CD4-positive, alpha-beta T cell treated with Interleukin-4 for 4 hours (primary cell): ENCODE results near the gene CNTNAP5.

Experiments
- DNase-seq: peaks from one replicate; pipeline ENCODE4 v3.0.0-alpha.2; 2020

The CNTNAP5 gene

DNA sequence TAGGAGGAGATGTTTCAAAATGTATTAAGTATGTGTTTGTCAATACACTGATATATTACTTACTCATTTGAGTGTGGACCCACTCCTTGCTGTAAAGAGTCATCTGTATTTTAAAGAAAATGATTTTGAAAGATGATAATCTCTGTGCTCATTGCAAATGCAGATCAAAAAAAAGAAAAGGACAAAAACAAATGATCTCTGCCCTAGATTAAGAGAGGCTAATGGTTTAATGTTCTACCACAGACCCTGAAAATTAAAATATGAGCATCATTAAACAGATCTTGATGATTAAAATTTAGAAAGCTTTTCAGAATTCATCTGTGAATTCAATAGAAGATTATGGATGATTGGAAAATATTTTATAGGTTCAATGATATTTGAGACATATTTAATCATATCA, 136.5 kb downstream of the CNTNAP5 start:
- no peak for DNase-seq

DNA sequence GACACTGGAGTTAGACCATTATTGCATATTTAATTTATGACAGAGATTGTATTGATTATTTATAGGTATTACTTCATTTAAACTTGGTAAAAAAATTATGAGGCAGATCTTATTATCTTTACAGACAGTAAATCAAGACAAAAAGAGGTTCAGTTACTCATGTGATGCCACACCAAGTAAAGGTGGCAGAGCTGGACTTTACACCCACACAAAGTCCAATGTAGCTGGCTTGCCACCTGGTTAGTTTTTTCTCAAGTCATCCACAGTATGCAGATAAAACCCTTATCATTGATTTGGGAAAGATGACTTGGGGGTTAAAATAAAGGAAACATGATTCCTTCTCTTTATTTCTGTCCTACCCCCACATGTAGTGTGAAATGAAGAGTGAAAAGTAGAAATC, 137.2 kb downstream of the CNTNAP5 start:
- no peak for DNase-seq

DNA sequence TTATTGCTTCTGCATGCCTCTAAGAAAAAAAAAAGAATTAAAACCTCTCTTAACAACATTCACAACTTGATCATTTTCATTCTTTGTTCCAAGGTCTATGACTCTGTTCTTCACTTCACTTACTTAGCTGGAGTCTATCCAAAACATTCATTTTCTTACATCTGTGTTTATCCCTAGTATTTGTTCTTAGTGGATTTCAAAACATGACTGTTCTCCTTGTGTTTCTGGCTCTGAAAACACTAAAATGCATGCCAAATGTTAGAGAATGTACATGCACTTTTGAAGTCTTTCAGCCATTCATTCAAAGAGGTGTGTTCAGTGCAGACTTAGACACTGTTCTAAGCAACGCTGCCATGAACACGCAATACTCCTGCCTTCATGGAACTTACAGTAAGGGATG, 138.8 kb downstream of the CNTNAP5 start:
- DNase-seq = no peak

DNA sequence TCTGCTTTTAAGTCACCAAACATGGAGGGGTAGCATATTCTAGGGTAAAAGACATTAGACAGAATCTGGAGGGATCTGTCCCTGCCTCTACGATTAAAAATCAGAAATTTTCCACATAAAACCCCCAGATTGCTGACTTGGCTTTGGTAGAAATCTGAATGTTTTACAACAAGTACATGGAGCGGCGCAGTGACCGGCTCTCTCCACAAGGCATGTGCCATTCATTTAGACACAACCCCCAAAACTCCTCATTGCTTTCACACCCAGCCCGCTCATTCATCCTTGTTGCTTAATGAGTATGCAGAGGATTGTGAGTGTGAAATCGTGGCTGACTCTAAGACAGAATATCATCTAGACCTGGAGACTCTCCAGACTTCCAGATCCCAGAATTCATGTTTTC, 140.6 kb downstream of the CNTNAP5 start:
- no peak for DNase-seq

DNA sequence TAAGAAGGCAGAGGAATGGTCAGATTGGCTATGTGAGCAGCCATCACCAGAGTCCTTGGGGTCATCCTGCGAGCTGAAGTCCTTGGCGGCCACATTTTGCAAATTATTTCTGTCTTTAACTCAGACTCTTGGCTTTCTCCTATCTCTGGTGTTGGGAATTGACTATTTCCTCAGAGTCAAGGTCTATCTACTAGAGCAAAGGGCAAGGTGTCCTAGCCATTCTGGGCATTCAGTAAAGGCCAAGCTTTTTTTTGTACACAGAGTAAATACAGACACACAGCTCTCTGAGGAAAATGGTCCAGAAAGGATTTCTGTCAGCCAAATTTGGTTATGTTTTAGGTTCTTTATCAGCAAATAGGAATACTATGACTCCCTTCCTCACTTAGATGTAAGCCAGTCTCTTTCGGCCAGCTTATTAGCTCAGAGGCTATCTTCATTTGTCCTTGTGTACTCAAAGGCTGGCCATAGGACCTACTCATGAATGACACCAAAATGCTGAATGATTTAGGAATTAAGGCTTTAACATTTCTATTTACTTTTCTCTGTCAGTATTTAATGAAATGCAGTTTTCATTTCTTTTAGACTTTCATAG, 146.5 kb downstream of the CNTNAP5 start:
- no peak for DNase-seq

DNA sequence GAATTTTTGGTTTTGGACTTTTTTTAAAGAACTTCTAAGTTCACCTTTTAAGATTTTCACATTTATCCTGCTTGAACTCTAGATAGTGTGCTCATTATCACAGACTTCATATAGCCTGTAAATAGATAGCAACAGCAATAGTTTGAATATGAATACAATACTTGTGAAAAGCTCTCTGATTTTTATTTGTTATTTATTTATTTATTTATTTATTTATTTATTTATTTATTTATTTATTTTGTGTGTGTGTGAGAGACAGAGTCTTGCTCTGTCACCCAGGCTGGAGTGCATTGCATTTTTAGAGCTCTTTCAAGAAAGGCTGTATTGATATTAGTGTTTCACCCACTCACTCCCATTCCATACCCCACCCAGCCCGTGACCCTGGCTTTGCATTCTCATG, 153.6 kb downstream of the CNTNAP5 start:
- no peak for DNase-seq

DNA sequence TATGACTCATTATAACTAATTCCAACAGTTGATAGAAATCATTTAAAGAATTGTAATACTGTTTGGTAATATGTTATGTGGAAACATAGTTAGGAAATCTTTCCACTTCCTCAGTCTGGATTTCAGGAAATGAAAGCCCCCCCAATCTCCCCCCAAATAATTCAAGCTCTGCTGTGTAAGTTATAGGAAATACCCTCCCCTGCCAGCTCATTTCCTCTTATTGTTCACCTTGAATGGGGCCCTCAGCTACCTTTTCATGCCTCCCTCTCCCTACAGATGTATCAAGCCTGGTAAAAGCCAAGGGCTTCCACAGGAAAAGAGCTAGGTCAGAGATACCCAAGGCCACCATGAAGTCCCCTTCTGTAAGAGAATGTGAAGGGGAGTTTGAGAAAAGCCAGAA, 155.5 kb downstream of the CNTNAP5 start:
- no peak for DNase-seq

DNA sequence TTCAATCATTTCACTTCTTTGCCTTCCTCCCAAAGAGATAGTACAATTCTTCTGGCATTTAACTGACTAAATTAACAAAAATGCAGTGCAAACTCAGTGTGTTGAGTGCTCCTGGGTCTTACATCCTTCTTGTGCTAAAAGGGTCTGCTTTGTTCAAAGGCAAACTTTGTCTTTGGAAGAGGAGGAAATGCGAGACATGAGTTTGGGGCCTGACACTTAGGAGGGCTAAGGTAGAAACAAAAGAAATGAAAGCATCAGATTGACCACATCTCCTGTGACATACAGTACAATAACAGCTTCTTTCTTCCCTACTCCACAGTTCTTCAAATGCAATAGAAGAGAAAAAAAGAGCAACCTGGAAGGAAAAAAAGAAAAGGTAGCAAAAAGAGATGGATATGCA, 161.7 kb downstream of the CNTNAP5 start:
- no peak for DNase-seq

DNA sequence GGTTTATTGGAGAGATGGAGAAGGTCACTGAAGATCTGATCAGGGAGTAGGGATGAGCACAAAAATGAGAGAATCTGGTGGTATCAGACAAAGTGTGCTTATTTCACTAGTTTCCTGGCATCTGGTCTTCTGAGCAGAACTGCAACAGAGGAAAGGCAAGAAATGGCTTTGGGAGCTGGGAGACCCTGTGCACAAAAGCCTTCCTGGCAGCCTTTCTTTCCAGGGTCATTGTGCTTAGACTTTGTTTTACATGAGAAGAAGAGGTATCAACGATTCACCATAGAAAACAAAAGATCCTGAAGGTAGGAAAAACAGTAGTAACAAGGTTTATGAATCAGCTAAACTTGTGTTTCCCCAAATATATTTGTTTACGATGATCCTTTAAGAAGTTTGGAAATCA, 162.9 kb downstream of the CNTNAP5 start:
- no peak for DNase-seq

DNA sequence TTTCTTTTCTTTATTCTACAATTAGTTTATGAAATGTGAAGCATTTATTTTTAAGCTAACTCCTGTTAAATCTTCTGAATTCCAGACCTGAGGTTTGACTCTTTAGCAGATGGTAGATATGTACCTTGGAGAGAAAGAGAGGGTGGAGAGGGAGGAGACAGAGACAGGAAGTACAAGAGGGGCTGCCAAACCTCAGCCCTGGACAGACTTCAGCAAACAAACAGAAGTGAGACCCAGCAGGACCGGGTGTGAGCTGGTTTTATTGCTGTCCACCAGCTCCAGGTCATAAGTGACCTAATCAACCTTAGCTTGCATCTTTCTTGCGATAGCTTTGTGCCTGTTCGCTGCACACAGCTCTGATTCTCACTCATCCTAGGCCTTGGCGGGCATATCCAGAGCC, 168.6 kb downstream of the CNTNAP5 start:
- no peak for DNase-seq

DNA sequence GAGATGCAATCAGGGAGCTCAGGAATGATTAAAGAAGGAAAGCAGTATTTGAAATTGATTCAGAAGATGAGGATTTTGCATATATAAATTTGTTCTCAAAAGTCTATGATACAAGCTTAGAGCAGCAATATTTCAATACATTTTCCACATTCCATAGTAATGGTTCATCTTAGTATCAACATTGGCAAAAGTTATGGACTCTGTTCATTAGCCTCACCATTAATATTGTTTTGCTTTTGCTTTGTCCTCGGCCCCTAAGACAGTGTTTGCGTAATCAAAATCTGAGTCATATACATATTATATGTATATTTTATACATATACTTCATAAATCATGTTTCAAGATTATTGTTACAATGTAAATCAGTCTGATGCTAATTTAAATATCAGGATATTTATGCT, 176.6 kb downstream of the CNTNAP5 start:
- no peak for DNase-seq

DNA sequence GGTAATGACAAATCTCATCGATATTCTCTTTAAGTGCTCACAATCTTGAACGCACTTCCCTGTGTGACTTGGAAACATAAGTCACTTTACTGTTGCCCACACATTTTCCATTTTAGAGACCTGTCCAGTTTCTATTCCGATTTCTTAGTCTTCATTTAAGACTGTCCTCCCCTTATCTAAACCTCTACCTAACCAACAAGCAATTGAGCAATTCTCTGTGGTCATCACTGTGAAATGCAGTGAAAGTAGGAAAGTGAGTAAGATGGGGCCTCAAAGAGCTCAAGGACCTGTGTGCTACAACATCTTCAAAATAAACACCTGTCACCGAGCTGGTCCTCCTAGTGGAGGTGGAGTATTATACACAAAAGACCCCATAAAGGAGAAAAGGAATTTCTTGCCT, 184.4 kb downstream of the CNTNAP5 start:
- no peak for DNase-seq

DNA sequence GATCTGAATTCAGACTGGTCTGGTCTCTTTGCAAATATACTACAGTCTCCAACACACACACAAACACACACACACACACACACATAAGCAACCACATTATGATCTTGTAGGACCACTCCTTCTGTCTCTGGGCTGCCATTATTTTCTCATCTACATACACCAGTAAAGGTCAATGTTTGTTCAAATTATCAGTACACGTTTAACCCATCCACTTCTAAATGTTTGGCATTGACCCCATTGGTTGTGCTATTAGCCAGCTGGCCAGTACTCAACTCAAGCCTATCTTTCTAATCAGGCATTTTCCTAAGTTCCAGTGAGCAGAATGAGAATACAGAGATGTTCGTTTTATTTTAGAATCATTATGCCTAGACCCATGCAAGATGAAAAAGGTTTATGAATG, 186.4 kb downstream of the CNTNAP5 start:
- DNase-seq = no peak

DNA sequence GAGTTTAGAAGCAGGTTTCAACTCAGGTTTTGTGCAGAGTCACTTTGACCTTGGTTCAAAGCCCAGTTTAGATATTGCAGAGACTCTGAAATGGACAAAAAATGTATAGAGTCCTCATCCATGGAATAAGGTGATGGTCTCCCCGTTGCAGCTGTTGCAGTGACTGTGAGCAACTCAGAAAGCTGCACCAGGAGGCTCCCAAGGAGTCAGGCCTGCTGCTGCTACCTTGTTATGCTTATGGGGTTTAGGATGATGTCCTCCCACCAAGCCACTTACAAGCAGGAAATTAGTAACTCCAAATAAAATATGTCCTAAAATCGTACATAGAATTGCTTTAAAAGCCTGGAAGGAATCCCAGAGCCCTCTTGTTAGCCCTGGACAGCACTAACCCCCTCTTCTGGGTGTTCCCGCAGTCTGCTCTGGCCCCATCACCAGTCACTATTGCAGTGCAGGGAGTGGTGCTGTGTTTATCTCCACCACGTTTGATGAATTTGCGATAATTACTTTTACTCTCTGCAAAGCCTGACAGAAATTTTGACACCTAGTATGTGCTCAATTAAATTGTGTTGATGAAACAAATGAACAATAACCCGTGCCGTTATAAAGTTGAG, 189.0 kb downstream of the CNTNAP5 start:
- DNase-seq = no peak

DNA sequence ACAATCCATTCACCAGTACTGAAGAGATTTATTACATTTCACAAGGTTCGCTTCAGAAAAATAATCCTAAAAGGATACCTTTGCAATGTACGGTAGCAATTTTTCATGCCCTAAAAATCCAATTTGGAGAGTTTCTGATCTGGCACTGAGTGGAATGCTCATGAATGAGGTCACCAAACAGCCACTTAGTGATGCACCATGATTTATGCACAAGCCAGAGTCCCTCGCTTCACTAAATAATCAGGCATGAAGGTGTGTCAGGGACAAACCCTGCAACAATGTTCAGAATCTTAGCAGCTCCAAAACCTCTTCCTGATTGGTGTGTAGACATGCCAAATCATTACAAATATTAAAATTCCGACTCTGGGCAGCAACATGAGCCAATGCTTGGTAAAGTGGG, 221.1 kb downstream of the CNTNAP5 start:
- no peak for DNase-seq

DNA sequence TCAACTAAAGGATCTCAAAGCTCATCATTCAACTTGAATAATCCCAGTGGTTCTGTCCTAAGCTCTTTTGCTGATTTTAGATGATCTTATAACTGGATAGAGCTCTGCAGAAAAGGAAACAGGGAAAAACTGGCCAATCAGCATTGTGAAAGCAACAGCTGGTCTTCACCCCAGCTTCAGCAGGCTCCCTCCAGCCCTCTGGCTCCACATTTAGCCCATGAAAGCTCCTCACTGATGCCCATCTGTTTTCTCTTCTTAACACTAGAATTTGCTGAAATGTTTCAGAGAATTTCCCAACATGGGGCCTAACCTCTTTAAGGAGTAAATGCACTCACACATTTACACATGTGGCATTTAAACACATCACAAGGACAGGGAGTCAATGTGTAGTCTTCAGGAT, 223.3 kb downstream of the CNTNAP5 start:
- DNase-seq = no peak

DNA sequence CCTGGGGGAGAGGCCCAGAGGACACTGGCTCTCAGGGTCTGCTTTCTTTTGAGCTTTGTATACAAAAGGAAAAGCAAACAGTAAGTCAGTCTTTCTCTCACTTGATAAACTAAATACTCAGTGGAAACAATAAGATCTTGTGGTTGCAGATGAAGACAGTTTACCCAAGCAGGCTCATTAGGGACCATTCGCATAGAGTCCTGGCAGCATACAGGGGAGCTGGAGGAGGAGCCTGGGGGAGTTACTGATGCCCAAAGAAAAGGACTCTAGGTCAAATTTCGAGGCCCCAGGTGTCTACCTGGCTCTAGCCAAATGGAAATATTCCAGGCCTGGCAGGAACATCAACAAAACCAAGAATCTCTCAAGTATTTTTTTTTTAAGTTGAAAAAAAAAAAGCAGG, 225.3 kb downstream of the CNTNAP5 start:
- DNase-seq = no peak

DNA sequence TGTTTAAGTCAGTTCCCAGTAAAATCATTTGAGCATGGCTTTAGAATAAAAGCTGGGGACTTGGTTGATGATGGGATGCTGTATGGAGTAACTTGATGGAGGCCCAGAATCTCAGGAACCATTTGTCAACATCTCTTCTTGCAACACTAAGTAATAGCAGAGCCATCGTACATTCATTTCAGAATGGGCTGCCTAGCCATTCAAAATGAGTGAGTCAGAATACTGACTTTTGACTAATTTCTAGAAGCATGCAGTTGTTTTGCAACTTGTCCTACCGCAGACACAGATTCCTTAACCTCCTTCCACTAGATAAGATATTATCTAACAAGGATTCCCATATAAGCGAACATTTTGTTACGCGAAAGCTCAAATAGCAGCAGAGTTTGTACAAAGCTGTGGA, 229.5 kb downstream of the CNTNAP5 start:
- DNase-seq = no peak

DNA sequence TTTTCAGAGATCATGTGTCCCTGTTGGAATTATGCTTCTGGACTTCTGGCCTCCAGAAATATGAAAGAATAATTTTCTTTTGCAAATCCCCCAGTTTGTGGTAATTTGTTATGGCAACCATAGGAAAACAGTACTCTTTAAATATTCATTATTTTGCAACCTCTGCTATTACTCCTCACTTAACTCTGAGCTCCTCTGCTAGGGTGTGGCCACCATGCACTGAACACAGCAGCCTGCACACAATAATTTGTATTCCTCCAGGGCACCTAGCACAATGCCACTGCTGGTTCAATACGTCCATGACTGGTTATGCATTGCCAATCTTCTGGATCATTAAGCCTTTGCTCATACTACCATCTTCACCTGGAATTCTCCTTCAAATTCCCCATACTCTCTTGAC, 232.0 kb downstream of the CNTNAP5 start:
- no peak for DNase-seq

DNA sequence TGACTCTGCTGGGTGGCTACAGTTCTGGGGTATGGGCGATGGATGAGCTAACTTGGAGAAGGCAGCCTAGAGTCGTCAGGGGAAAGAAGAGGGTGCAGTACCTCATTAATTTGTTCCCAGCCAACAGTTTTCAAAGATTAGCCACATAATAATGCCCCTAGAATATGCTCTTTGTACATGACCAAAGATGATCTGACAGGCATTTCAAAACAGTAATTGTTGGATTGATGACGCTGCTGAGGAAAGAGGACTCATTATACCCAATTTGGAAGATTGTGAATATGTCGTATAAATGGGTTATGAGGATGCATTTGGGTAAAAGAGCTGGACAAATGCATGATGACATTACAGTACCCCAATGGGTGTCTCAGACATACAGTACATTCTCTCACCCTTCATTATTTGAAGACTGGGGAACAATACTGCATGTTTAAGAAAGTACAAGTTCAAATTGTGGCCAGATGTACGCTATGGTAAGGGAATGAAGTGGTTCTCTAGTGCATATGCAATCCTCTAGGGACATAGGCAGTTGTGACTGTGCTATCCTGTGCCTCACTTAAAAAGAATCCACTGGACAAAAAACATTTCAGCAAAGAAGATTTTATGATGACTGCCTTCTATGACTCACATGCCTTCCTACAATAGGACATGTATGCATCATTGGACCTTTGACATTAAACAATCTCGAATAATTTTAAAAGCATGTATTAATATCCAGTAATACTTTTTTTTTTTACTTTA, 233.2 kb downstream of the CNTNAP5 start:
- no peak for DNase-seq

DNA sequence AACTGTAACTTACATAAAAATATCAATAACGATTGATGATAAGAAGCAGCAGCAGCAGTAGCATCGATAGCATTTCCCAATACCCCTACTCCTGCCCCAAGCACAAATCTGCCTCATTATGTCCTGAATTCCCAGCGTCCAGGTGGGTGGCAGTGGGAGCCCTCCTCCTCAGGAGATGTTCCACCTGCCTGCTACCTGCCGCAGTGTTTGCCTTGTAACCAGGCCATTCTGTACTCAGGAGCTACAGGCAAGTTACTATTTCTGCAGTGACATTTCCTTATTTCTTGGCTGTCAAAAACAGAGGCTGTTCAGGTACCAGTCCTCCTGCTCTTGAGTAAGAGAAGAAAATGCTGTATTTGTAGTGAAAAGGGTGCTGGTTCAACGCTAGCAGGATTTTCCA, 236.4 kb downstream of the CNTNAP5 start:
- DNase-seq = no peak

DNA sequence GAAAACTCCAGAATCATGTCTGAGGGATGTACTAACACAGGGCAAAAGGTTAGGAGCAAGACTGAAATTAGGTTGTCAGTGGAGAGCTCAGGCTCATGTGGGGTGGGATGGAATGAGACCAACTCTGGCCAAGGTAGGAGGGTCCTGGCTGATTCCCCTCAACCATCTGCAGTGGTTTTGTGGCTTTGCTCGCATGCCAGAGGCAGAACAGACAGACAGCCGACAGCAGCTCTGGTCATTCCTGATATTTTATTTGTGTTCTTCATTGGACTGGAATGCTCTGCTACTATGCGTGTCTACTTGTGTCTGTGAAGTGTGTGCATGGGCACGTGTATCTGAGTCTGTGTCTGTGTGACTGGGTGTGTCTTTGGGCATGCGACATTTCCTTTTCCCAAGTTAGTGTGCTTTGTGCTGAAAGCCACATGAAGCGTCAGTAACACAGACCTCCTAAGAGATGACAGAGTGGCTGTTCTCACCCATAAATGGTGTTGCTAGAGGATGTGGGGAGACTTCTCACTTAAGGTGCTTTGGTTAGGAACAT, 239.5 kb downstream of the CNTNAP5 start:
- no peak for DNase-seq

DNA sequence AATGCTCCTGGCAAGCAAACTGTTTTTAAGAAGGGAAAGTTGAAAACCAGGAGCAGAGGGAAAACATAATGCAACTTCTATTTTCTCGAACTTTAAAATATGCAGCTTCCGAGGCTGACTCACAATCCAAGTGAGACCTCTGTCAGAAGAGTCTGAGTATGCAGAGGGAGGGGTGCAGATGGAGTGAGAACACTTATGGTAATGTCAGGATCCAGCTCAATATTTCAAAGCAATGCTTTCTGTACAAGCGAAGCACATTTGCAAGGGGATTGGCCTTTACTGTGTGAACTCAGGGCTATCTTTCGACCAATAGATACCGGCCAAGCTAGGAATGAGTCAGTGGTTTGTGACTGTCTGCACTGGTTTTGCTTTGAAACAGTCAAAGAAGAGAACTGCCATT, 242.7 kb downstream of the CNTNAP5 start:
- no peak for DNase-seq

DNA sequence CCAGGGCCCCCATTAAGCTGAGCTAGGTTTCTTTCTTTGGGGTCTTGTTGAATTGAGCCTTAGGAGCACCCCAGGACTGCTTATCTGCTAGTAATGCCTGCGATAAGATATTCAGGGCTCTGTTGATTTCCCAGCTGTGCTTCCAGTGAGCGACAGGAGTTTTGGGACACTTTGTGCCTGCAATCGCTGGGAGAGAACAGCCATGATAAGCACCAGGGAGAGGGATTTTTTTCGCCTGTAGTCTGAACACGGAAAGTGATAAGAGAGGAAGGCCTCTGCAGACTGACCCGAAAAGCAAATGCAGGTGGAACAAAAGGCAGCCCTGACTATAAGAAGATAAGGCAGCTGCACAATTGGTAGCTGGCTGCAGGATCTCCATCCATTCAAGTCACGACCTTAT, 244.3 kb downstream of the CNTNAP5 start:
- no peak for DNase-seq
